A673 (cell line): Measurements from ENCODE around the gene ZNF672. TPM values are rescaled to one million over a fixed set of nuclear protein-coding genes. Genes with fewer than 3 reads are reported as not detected.

Source experiments
- BruUV-seq: library from RNA; stranded (reverse); fragments of 400-500 nt; replicated peaks from 2 replicates; lab custom pipeline; 2021; lab: Mats Ljungman, UMichigan
- CTCF ChIA-PET: fragments of 300-600 bp; sonication (Branson Sonifier 250); formaldehyde crosslinking; loops from one replicate; lab custom pipeline; 2022; ENCODE audit warnings: antibody characterized with exemption; lab: Charles Lee
- POLR2A ChIA-PET: fragments of 300-600 bp; sonication (Branson Sonifier 250); formaldehyde crosslinking; loops from one replicate; lab custom pipeline; 2022; ENCODE audit warnings: antibody characterized with exemption; ENCODE audit not compliant: low non-redundant PET; lab: Charles Lee
- DNase-seq: peaks from one replicate; pipeline ENCODE4 v3.0.0-alpha.2; 2015; ENCODE audit warnings: low spot score
- H3K27ac ChIP-seq: fragments of 200-600 bp; sonication (generic); 2 replicates; pipeline ENCODE4 v1.5.1; 2016; ENCODE audit warnings: mixed run types, low read depth, mild to moderate bottlenecking, mixed read lengths, antibody characterized with exemption, low read length; ENCODE audit not compliant: poor library complexity, severe bottlenecking
- H3K27me3 ChIP-seq: fragments of 200-600 bp; sonication (generic); replicated peaks from 2 replicates; pipeline ENCODE4 v1.6.1; 2017; ENCODE audit warnings: mixed run types, low read depth, mild to moderate bottlenecking, mixed read lengths, antibody characterized with exemption, low read length; ENCODE audit not compliant: insufficient read depth, poor library complexity
- H3K36me3 ChIP-seq: fragments of 200-600 bp; sonication (generic); 2 replicates; pipeline ENCODE4 v1.6.1; 2016; ENCODE audit warnings: mixed run types, mild to moderate bottlenecking, mixed read lengths, antibody characterized with exemption, low read length; ENCODE audit not compliant: insufficient read depth, poor library complexity, severe bottlenecking
- H3K4me1 ChIP-seq: fragments of 200-600 bp; sonication (generic); 2 replicates; pipeline ENCODE4 v1.6.1; 2017; ENCODE audit warnings: mixed run types, mild to moderate bottlenecking, mixed read lengths, antibody characterized with exemption, low read length; ENCODE audit not compliant: insufficient read depth, poor library complexity, severe bottlenecking
- H3K4me3 ChIP-seq: fragments of 200-600 bp; sonication (generic); 2 replicates; pipeline ENCODE4 v1.5.1; 2016; ENCODE audit warnings: low read depth, mixed run types, mild to moderate bottlenecking, mixed read lengths, low read length; ENCODE audit not compliant: poor library complexity, severe bottlenecking
- H3K9me3 ChIP-seq: fragments of 200-600 bp; sonication (generic); 2 replicates; pipeline ENCODE4 v1.6.1; 2016; ENCODE audit warnings: mixed run types, low read depth, mild to moderate bottlenecking, mixed read lengths, antibody characterized with exemption, low read length; ENCODE audit not compliant: poor library complexity, severe bottlenecking
- CTCF ChIP-seq: fragments of 300-800, 200-600 bp; sonication (generic); conservative IDR thresholded peaks from 2 replicates; pipeline ENCODE4 v1.5.1; 2017; ENCODE audit warnings: low read depth, mild to moderate bottlenecking, antibody characterized with exemption, low read length, moderate library complexity, mixed read lengths
- EZH2 ChIP-seq: fragments of 200-600 bp; sonication (generic); IDR thresholded peaks from 2 replicates; pipeline ENCODE4 v1.6.1; 2017; ENCODE audit warnings: borderline replicate concordance, low read depth, mild to moderate bottlenecking, mixed read lengths, antibody characterized with exemption, low read length; ENCODE audit not compliant: poor library complexity, severe bottlenecking
- intact Hi-C: fragments of 100-400 bp; cut with micrococcal nuclease; formaldehyde crosslinking; loops from one replicate; pipeline ENCODE4 v1.10.0; 2022; ENCODE audit not compliant: unreplicated experiment
- total RNA-seq: library from RNA; stranded (reverse); gene quantifications from 2 replicates; pipeline ENCODE4 v1.2.3, GENCODE V29; 2021

The ZNF672 gene
- total RNA-seq, 1 experiment from 2014 or later: 21.6 TPM

- CTCF ChIA-PET: no interaction called here
- intact Hi-C loops: no loop called here
- POLR2A ChIA-PET: no interaction called here
- DNase-seq: peak; percentile 42
- peaks cover 14% of the 10 kb centered on the region for H3K36me3 ChIP-seq
- TF ChIP-seq EZH2 (no peak), CTCF (no peak)
- no peaks in the 10 kb centered on the region for H3K27me3 ChIP-seq
- H3K9me3 ChIP-seq: no peaks in the 10 kb centered on the region
- H3K4me3 ChIP-seq: no peak overlapping the region
- no TSS peak for BruUV-seq
- H3K4me1 ChIP-seq: no peaks in the 10 kb centered on the region
- no peak overlapping the region for H3K27ac ChIP-seq
Observed at GRCh38 chr1:248810727-248811513, 27.1 kb upstream of the ZNF672 start.

GRCh38 chr1:248811514-248812490 is 26.2 kb upstream of the ZNF672 start:
- no peak for DNase-seq

More at GRCh38 chr1:248811514-248812490, 26.2 kb upstream of the ZNF672 start:
- no peaks in the 10 kb centered on the region for H3K4me1 ChIP-seq
- no peaks in the 10 kb centered on the region for H3K27me3 ChIP-seq
- H3K4me3 ChIP-seq: no peak overlapping the region
- H3K36me3 ChIP-seq: peaks cover 20% of the 10 kb centered on the region
- POLR2A ChIA-PET: no interaction called here
- no TSS peak for BruUV-seq
- CTCF ChIA-PET: no interaction called here
- TF ChIP-seq EZH2 (no peak), CTCF (no peak)
- intact Hi-C loops: no loop called here
- no peak overlapping the region for H3K27ac ChIP-seq
- H3K9me3 ChIP-seq: no peaks in the 10 kb centered on the region
